ENCODE results near the gene SLC44A2. TPM values are rescaled to one million over a fixed set of nuclear protein-coding genes. Genes with fewer than 3 reads are reported as not detected.

The SLC44A2 gene
- total and polyA plus RNA-seq, 8 donors, result 175 to 255 (median 188) TPM

DNA sequence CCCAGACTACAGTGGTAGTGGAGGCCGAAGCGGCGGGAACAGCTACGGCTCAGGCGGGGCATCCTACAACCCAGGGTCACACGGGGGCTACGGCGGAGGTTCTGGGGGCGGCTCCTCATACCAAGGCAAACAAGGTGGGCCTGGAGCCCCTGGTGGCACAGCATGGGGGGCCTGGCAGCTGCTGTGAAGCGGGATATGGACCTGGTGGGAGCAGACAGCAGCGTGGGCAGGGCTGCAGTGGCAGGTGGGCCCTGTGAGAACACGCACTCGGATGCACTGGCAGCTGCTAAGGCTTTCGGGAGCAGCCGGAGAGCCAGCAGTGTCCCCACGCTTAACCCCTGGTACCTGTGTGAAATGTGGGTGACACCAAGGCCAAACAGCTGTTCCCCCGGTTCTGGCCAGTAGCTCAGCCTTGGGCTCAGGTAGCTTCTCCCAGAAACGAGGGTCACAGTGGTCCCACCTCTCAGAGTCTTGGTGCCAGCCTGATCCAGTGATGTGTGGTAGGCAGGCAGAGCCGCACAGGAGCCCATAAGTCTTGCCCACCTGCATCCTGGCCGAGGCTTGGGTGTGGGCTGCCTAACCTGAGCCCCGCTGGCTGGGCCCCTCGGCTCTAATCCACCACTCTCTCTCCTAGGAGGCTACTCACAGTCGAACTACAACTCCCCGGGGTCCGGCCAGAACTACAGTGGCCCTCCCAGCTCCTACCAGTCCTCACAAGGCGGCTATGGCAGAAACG lies 63.4 kb downstream of the SLC44A2 start:
- ATAC-seq (no peak), DNase-seq (no peak)
- no peaks in the 10 kb centered on the region for H3K4me1 ChIP-seq
- no peaks in the 10 kb centered on the region for H3K9me3 ChIP-seq
- TF ChIP-seq, protein P1, sequence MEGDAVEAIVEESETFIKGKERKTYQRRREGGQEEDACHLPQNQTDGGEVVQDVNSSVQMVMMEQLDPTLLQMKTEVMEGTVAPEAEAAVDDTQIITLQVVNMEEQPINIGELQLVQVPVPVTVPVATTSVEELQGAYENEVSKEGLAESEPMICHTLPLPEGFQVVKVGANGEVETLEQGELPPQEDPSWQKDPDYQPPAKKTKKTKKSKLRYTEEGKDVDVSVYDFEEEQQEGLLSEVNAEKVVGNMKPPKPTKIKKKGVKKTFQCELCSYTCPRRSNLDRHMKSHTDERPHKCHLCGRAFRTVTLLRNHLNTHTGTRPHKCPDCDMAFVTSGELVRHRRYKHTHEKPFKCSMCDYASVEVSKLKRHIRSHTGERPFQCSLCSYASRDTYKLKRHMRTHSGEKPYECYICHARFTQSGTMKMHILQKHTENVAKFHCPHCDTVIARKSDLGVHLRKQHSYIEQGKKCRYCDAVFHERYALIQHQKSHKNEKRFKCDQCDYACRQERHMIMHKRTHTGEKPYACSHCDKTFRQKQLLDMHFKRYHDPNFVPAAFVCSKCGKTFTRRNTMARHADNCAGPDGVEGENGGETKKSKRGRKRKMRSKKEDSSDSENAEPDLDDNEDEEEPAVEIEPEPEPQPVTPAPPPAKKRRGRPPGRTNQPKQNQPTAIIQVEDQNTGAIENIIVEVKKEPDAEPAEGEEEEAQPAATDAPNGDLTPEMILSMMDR (IDR thresholded peaks at IDR 0.05), result no peak
- intact Hi-C loops (cut with DNase I), result no loop called here
- no peaks in the 10 kb centered on the region for H3K27me3 ChIP-seq
- no peak overlapping the region for H3K4me3 ChIP-seq
- H3K27ac ChIP-seq, result no peak overlapping the region
- H3K36me3 ChIP-seq, result peaks cover 0 to 89% of the 10 kb centered on the region in 2 donors

DNA sequence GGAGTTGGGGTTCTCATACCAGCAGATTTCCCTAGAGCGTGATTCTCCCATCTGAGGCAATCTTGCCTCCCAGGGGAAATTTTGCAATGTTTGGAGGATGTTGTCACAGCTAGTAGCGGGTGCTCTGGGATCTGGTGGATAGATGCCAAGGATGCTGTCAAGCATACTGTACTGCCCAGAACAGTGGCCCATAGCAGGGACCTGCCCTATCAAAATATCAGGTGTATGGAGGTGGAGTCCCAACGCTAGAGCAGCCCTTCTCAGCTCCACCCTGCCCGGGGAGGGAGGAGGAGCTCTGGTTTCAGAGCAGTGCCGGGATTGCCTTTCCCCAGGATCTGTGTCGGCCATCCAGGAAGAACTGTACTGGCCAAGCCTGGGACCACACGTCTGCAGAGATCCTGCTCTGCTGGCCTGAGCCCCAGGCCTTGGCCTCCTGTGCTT lies 65.0 kb downstream of the SLC44A2 start:
- TF ChIP-seq, protein P1 (IDR thresholded peaks at IDR 0.05), result no peak
- Histone ChIP-seq H3K27ac (no peak overlapping the region), H3K4me3 (no peak overlapping the region), H3K4me1 (peaks cover 0 to 6% of the 10 kb centered on the region in 2 donors), H3K9me3 (no peaks in the 10 kb centered on the region), H3K36me3 (peaks cover 0 to 72% of the 10 kb centered on the region in 2 donors), H3K27me3 (no peaks in the 10 kb centered on the region)
- ATAC-seq (no peak), DNase-seq (no peak)
- intact Hi-C loops (cut with DNase I), result no loop called here

DNA sequence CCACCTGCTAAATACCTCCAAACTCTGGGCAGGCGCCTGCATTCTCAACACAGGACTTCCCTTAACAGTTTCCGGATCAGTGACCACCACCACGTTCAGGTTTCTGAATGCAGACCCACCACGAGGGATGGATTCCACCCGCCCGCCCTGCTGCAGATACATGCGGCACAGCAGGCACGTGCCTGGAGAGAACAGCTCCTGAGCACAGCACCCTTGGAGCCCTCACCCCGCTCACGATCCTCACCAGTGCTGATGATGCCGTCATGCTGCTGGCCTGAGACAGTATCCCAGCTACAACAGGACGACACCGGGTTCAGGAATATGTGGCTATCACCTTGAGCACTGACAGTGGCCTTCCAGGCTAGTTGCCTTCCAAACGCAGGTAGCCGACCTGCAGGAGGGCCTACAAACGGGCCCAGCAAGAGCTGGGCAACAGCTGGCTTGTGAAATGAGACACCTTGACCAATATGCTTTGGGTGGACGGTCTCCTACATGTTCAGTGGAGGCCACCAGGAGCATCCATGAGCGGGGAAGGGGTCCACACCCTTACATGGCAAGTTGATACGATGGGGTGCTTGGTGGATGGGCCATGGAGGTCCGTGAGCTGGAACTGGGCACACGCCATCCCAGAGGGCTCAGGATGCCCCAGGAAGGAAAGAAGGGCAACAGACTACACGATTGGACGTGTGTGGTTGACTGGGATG lies 66.0 kb downstream of the SLC44A2 start:
- Histone ChIP-seq H3K27me3 (no peaks in the 10 kb centered on the region), H3K27ac (no peak overlapping the region), H3K36me3 (peaks cover 0 to 63% of the 10 kb centered on the region in 2 donors), H3K9me3 (no peaks in the 10 kb centered on the region), H3K4me1 (peaks cover 0 to 14% of the 10 kb centered on the region in 2 donors), H3K4me3 (no peak overlapping the region)
- ATAC-seq (no peak), DNase-seq (no peak)
- intact Hi-C loops (cut with DNase I), result no loop called here
- TF ChIP-seq, protein P1 (IDR thresholded peaks at IDR 0.05), result no peak

DNA sequence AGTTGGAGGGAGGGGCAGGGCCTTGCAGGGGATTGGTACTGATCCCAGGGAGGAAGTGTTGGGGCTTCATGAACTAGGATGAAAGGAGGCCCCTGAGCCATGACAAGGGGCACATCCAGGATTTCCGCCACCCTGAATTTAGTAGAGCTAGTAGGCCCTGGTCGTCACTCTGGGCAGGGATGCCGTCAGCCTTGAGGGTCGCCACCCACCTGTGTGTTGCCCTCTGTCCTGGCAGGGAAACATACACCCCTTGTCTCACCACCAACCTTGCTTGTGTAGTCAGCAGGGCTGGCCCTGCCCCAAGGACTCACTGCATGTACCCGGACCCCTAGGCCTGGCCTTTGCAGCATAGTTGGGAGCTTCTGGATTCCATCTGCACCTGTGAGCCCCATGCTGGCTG lies 66.5 kb downstream of the SLC44A2 start:
- H3K9me3 ChIP-seq, result no peaks in the 10 kb centered on the region
- H3K4me1 ChIP-seq, result peaks cover 0 to 14% of the 10 kb centered on the region in 2 donors
- TF ChIP-seq, protein P1 (IDR thresholded peaks at IDR 0.05), result no peak
- ATAC-seq, result no peak
- no peak for DNase-seq
- intact Hi-C loops (cut with DNase I), result no loop called here
- no peak overlapping the region for H3K27ac ChIP-seq
- H3K4me3 ChIP-seq, result no peak overlapping the region
- no peaks in the 10 kb centered on the region for H3K27me3 ChIP-seq
- H3K36me3 ChIP-seq, result peaks cover 0 to 57% of the 10 kb centered on the region in 2 donors

DNA sequence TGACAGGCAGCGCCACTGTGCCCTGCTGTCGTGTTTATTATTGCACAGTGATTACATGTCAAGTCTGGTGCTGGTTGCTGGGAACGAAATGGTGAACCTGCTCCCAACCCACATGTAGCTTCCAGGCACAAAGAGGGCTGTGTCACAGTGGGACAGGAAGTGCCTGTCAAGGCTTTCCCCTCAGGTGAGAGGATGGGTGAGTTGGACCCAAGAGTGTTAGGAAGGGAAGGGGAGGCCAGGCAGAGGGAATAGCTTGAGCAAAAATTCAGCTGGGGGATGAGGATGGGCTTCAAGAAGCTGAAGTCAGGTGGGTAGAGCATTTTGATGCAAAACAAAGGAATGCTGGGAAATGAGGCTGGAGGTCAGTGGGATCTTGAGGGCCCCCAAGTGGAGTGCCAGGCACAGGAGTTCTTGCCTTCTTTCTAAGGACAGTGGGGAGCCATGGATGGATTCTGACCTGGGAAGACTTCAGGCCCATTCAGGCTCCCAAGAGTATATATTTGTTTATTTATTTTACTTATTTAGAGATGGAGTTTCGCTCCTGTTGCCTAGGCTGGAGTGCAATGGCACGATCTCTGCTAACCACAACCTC lies 67.4 kb downstream of the SLC44A2 start:
- Histone ChIP-seq H3K27ac (no peak overlapping the region), H3K36me3 (peaks cover 0 to 48% of the 10 kb centered on the region in 2 donors), H3K9me3 (no peaks in the 10 kb centered on the region), H3K27me3 (no peaks in the 10 kb centered on the region), H3K4me1 (peaks cover 0 to 14% of the 10 kb centered on the region in 2 donors), H3K4me3 (no peak overlapping the region)
- intact Hi-C loops (cut with DNase I), result no loop called here
- DNase-seq, result no peak
- ATAC-seq, result no peak
- TF ChIP-seq, protein P1 (IDR thresholded peaks at IDR 0.05), result no peak

Measured in left lung (tissue), 10 donors.